ENCODE results near the gene ZFAND3. TPM values are rescaled to one million over a fixed set of nuclear protein-coding genes. Genes with fewer than 3 reads are reported as not detected.

The ZFAND3 gene
- polyA plus RNA-seq, 1 donor from 2014 or later, result 6.4 TPM

GRCh38 chr6:38183856-38184584 is 364.5 kb downstream of the ZFAND3 start:
- Mint-ChIP-seq H3K27me3 (no peaks in the 10 kb centered on the region), H3K27ac (peak overlapping the region in 2 of 3 donors; percentile 60 to 69), H3K36me3 (peaks cover 10% of the 10 kb centered on the region), H3K9me3 (no peaks in the 10 kb centered on the region), H3K4me3 (no peak overlapping the region), H3K4me1 (no peaks in the 10 kb centered on the region)

- no peaks in the 10 kb centered on the region for H3K9me3 Mint-ChIP-seq
- H3K27me3 Mint-ChIP-seq, result no peaks in the 10 kb centered on the region
- H3K36me3 Mint-ChIP-seq, result peaks cover 10% of the 10 kb centered on the region
- no peak overlapping the region for H3K4me3 Mint-ChIP-seq
- H3K27ac Mint-ChIP-seq, result peak overlapping the region in 1 of 3 donors; percentile 60
- no peaks in the 10 kb centered on the region for H3K4me1 Mint-ChIP-seq
Observed at GRCh38 chr6:38184585-38185080, 365.1 kb downstream of the ZFAND3 start.

GRCh38 chr6:38185244-38185643 is 365.7 kb downstream of the ZFAND3 start:
- Mint-ChIP-seq H3K36me3 (peaks cover 10% of the 10 kb centered on the region), H3K27me3 (no peaks in the 10 kb centered on the region), H3K4me3 (no peak overlapping the region), H3K4me1 (no peaks in the 10 kb centered on the region), H3K9me3 (no peaks in the 10 kb centered on the region), H3K27ac (no peak overlapping the region)

- no peaks in the 10 kb centered on the region for H3K27me3 Mint-ChIP-seq
- no peaks in the 10 kb centered on the region for H3K9me3 Mint-ChIP-seq
- no peaks in the 10 kb centered on the region for H3K4me1 Mint-ChIP-seq
- peaks cover 10% of the 10 kb centered on the region for H3K36me3 Mint-ChIP-seq
- no peak overlapping the region for H3K27ac Mint-ChIP-seq
- no peak overlapping the region for H3K4me3 Mint-ChIP-seq
Observed at GRCh38 chr6:38185752-38186151, 366.2 kb downstream of the ZFAND3 start.

- Mint-ChIP-seq H3K36me3 (peaks cover 10% of the 10 kb centered on the region), H3K4me3 (no peak overlapping the region), H3K27ac (no peak overlapping the region), H3K9me3 (no peaks in the 10 kb centered on the region), H3K27me3 (no peaks in the 10 kb centered on the region), H3K4me1 (no peaks in the 10 kb centered on the region)
Observed at GRCh38 chr6:38187325-38187724, 367.8 kb downstream of the ZFAND3 start.

GRCh38 chr6:38187811-38188590 is 368.5 kb downstream of the ZFAND3 start:
- no peaks in the 10 kb centered on the region for H3K27me3 Mint-ChIP-seq
- H3K9me3 Mint-ChIP-seq, result no peaks in the 10 kb centered on the region
- H3K4me1 Mint-ChIP-seq, result no peaks in the 10 kb centered on the region
- peaks cover 11% of the 10 kb centered on the region for H3K36me3 Mint-ChIP-seq
- no peak overlapping the region for H3K27ac Mint-ChIP-seq
- peak overlapping the region in 1 of 4 donors; percentile 28 for H3K4me3 Mint-ChIP-seq

- H3K4me3 Mint-ChIP-seq, result no peak overlapping the region
- no peaks in the 10 kb centered on the region for H3K9me3 Mint-ChIP-seq
- H3K4me1 Mint-ChIP-seq, result no peaks in the 10 kb centered on the region
- H3K36me3 Mint-ChIP-seq, result peaks cover 10% of the 10 kb centered on the region
- no peak overlapping the region for H3K27ac Mint-ChIP-seq
- H3K27me3 Mint-ChIP-seq, result no peaks in the 10 kb centered on the region
Observed at GRCh38 chr6:38188677-38189335, 369.3 kb downstream of the ZFAND3 start.

- H3K36me3 Mint-ChIP-seq, result peaks cover 8% of the 10 kb centered on the region
- H3K9me3 Mint-ChIP-seq, result no peaks in the 10 kb centered on the region
- H3K27me3 Mint-ChIP-seq, result no peaks in the 10 kb centered on the region
- H3K4me3 Mint-ChIP-seq, result no peak overlapping the region
- H3K27ac Mint-ChIP-seq, result peak overlapping the region in 1 of 3 donors; percentile 67
- H3K4me1 Mint-ChIP-seq, result no peaks in the 10 kb centered on the region
Observed at GRCh38 chr6:38191418-38191817, 371.9 kb downstream of the ZFAND3 start.

GRCh38 chr6:38192011-38192410 is 372.5 kb downstream of the ZFAND3 start:
- Mint-ChIP-seq H3K27me3 (no peaks in the 10 kb centered on the region), H3K9me3 (no peaks in the 10 kb centered on the region), H3K4me3 (no peak overlapping the region), H3K36me3 (peaks cover 4% of the 10 kb centered on the region), H3K27ac (no peak overlapping the region), H3K4me1 (no peaks in the 10 kb centered on the region)

GRCh38 chr6:38192487-38192886 is 373.0 kb downstream of the ZFAND3 start:
- H3K27ac Mint-ChIP-seq, result no peak overlapping the region
- peaks cover 2% of the 10 kb centered on the region for H3K36me3 Mint-ChIP-seq

GRCh38 chr6:38193051-38193450 is 373.5 kb downstream of the ZFAND3 start:
- H3K9me3 Mint-ChIP-seq, result no peaks in the 10 kb centered on the region
- no peaks in the 10 kb centered on the region for H3K27me3 Mint-ChIP-seq
- H3K27ac Mint-ChIP-seq, result no peak overlapping the region
- peaks cover 2% of the 10 kb centered on the region for H3K36me3 Mint-ChIP-seq
- H3K4me1 Mint-ChIP-seq, result no peaks in the 10 kb centered on the region
- H3K4me3 Mint-ChIP-seq, result no peak overlapping the region

More at GRCh38 chr6:38192487-38192886, 373.0 kb downstream of the ZFAND3 start:
- Mint-ChIP-seq H3K9me3 (no peaks in the 10 kb centered on the region), H3K4me1 (no peaks in the 10 kb centered on the region), H3K27me3 (no peaks in the 10 kb centered on the region), H3K4me3 (no peak overlapping the region)

- H3K27ac Mint-ChIP-seq, result peak overlapping the region in 1 of 3 donors; percentile 13
- no peaks in the 10 kb centered on the region for H3K27me3 Mint-ChIP-seq
- peak overlapping the region in 1 of 4 donors; percentile 12 for H3K4me3 Mint-ChIP-seq
- H3K4me1 Mint-ChIP-seq, result no peaks in the 10 kb centered on the region
- H3K9me3 Mint-ChIP-seq, result no peaks in the 10 kb centered on the region
- H3K36me3 Mint-ChIP-seq, result peaks cover 2% of the 10 kb centered on the region
Observed at GRCh38 chr6:38193481-38194281, 374.2 kb downstream of the ZFAND3 start.

GRCh38 chr6:38194282-38194572 is 374.7 kb downstream of the ZFAND3 start:
- no peaks in the 10 kb centered on the region for H3K9me3 Mint-ChIP-seq
- no peak overlapping the region for H3K4me3 Mint-ChIP-seq

GRCh38 chr6:38194589-38194988 is 375.1 kb downstream of the ZFAND3 start:
- Mint-ChIP-seq H3K4me3 (no peak overlapping the region), H3K9me3 (no peaks in the 10 kb centered on the region), H3K27me3 (no peaks in the 10 kb centered on the region), H3K36me3 (peaks cover 2% of the 10 kb centered on the region), H3K4me1 (no peaks in the 10 kb centered on the region), H3K27ac (no peak overlapping the region)

More at GRCh38 chr6:38194282-38194572, 374.7 kb downstream of the ZFAND3 start:
- Mint-ChIP-seq H3K27ac (no peak overlapping the region), H3K36me3 (peaks cover 2% of the 10 kb centered on the region), H3K4me1 (no peaks in the 10 kb centered on the region), H3K27me3 (no peaks in the 10 kb centered on the region)

Measured in IgD-negative memory B cell (primary cell).